Measurements from ENCODE around the gene STBD1.

Gene STBD1

GRCh38 chr4:76325072-76325471 lies 18.5 kb downstream of the STBD1 start:
- TF ChIP-seq CTCF (conservative IDR thresholded peaks at IDR 0.05; ENCODE audit: low read depth, low read length) = no peak
- no peak overlapping the region for H3K4me3 ChIP-seq (ENCODE audit: low read length)
- no peak for DNase-seq (ENCODE audit: low read depth)

- H3K4me3 ChIP-seq (ENCODE audit: low read length) = no peak overlapping the region
- TF ChIP-seq CTCF (conservative IDR thresholded peaks at IDR 0.05; ENCODE audit: low read depth, low read length) = no peak
- no peak for DNase-seq (ENCODE audit: low read depth)
These were observed 20.0 kb downstream of the STBD1 start for GRCh38 chr4:76326515-76326914.

- no peak for DNase-seq (ENCODE audit: low read depth)
- H3K4me3 ChIP-seq (ENCODE audit: low read length) = no peak overlapping the region
- no peak for TF ChIP-seq CTCF (conservative IDR thresholded peaks at IDR 0.05; ENCODE audit: low read depth, low read length)
These were observed 28.4 kb downstream of the STBD1 start for GRCh38 chr4:76334885-76335284.

GRCh38 chr4:76339364-76339763 lies 32.8 kb downstream of the STBD1 start:
- no peak for DNase-seq (ENCODE audit: low read depth)
- no peak overlapping the region for H3K4me3 ChIP-seq (ENCODE audit: low read length)
- TF ChIP-seq CTCF (conservative IDR thresholded peaks at IDR 0.05; ENCODE audit: low read depth, low read length) = no peak

- H3K4me3 ChIP-seq (ENCODE audit: low read length) = no peak overlapping the region
- peak; percentile 24 for DNase-seq (ENCODE audit: low read depth)
These were observed 34.5 kb downstream of the STBD1 start for GRCh38 chr4:76341063-76341462.

GRCh38 chr4:76342191-76342590 lies 35.7 kb downstream of the STBD1 start:
- no peak for TF ChIP-seq CTCF (conservative IDR thresholded peaks at IDR 0.05; ENCODE audit: low read depth, low read length)
- no peak overlapping the region for H3K4me3 ChIP-seq (ENCODE audit: low read length)
- no peak for DNase-seq (ENCODE audit: low read depth)

More at GRCh38 chr4:76341063-76341462, 34.5 kb downstream of the STBD1 start:
- no peak for TF ChIP-seq CTCF (conservative IDR thresholded peaks at IDR 0.05; ENCODE audit: low read depth, low read length)

- TF ChIP-seq CTCF (conservative IDR thresholded peaks at IDR 0.05; ENCODE audit: low read depth, low read length) = no peak
- H3K4me3 ChIP-seq (ENCODE audit: low read length) = no peak overlapping the region
- no peak for DNase-seq (ENCODE audit: low read depth)
These were observed 36.3 kb downstream of the STBD1 start for GRCh38 chr4:76342803-76343202.

Measured in retinal pigment epithelial cell (primary cell).